Airway epithelial cell (primary cell): ENCODE data around the gene PPP1R9A. TPM values are rescaled to one million over a fixed set of nuclear protein-coding genes. Genes with fewer than 3 reads are reported as not detected.

Experiments
- total RNA-seq: library from RNA; depleted of rRNA; stranded (reverse); fragments of >200 nt; gene quantifications from 2 replicates; pipeline ENCODE4 v1.2.3, GENCODE V29; 2015

Gene PPP1R9A
- total RNA-seq = 0.19 and 0.42 TPM in 2 replicates

DNA sequence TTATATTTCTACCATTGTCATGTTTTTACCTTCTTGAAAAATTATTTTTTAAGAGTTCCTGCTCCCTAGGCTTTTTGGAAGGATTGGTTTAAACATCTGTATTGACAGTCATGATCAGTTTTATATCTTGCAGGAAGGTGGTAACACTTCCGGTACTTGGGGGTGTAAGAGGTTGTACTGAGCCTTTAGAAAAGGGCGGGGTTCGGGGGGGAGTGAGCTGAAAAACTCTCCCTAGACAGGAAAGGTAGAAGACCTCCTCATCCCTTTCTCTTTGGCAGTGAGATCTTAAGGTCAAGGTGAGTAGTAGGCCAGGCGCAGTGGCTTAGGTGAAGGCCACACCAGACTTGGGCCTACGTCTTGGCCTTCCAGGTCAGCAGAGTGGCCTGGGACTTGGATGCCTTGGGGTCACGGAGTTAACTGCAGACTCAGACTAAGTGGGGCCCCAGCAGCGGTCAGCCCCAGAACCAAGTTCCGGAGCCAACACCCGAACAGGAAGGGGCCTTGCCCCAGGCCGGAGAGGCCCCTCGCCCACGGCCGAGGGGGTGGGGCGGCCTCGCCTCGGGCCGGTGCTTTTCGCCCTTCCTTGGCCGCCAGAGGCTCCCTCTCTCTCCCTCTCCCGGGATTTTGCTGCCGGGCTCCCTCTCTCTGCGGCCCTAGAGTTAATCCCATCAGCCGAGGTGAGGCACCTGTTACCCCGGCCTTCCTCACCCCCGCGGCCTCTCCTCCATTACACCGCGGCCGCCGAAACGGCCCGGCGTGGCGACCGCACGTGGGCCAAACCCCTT lies at the start of gene PPP1R9A:
Gene PPP1R9A, plus strand, starts transcription at position 569 of the 785 bp plus-strand sequence. CDS start 2,520 bp downstream, outside the sequence.

DNA sequence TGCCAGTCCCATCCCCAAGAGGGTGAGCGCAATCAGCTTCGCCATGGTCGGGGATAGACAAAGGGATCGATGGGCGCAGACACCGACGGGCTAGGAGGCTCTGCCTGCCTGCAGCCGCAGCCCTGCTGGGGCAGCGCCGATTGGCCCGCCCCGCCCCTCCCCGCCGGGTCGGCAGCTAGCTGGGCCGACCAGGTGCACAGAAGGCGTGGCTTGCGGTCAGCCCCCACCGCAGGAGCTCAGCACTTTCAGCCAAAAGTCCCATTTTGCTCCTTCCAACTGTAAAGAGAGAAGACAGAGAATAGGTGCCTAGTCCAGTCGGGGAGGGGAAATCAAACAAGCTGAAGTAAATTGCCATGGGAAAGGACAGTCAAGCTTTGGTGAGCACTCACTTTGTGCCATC lies 417.0 kb downstream of the PPP1R9A start, which contains the start of gene PON1:
Gene PON1, minus strand, starts transcription at position 102 of the 400 bp plus-strand sequence. Its CDS starts 57 bp downstream, at position 45.

